HTR-8/SVneo (cell line): ENCODE measurements around the gene SIK3.

Experiments used
- DNase-seq: peaks from one replicate; pipeline ENCODE4 v3.0.0; 2011; ENCODE audit warnings: low spot score, mixed read lengths; ENCODE audit not compliant: insufficient read length
- FAIRE-seq: peaks from 2 replicates; lab custom pipeline; 2011; peaks lifted over from hg19 to GRCh38; lab: Jason Lieb, UNC

SIK3 gene

DNA sequence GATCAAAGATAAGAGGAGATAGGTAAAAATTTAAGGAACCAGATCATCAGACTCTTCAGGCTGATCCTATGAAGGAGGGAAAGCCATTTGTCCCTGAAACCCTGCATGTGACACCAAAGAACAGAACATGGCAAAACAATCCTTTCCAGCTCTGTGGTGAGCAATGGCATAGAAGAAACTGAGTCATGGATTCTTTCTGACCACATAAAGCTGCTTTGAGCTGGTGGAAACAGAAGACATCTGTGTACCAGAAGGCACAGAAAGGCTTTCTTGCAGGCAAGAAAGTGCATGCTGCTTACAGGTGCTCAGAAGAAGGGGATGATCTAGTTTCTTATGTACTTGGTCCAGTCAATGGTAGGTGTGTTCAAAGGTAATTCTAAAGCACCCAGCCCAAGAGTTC, 215.8 kb downstream of the SIK3 start:
- FAIRE-seq = no peak
- no peak for DNase-seq

DNA sequence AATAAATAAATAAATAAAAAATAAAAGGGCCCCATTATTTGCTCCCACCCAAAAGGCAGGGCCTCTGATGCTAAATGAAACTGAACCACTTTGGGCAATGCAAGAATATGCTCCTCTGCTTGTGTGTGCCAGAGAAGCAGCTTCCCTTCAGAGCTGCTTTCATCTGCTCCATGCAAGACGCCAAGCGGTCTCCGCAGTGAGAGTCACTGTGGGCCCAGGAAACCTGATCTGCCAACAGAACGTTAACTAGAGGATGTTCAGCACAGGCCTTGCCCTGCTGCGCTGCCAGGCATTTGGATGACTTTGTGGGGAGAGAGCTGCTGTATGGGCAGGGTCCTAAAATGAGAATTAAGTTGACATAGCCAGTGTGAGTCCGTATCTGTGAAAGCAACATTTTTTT, 217.1 kb downstream of the SIK3 start:
- no peak for FAIRE-seq
- DNase-seq = no peak

DNA sequence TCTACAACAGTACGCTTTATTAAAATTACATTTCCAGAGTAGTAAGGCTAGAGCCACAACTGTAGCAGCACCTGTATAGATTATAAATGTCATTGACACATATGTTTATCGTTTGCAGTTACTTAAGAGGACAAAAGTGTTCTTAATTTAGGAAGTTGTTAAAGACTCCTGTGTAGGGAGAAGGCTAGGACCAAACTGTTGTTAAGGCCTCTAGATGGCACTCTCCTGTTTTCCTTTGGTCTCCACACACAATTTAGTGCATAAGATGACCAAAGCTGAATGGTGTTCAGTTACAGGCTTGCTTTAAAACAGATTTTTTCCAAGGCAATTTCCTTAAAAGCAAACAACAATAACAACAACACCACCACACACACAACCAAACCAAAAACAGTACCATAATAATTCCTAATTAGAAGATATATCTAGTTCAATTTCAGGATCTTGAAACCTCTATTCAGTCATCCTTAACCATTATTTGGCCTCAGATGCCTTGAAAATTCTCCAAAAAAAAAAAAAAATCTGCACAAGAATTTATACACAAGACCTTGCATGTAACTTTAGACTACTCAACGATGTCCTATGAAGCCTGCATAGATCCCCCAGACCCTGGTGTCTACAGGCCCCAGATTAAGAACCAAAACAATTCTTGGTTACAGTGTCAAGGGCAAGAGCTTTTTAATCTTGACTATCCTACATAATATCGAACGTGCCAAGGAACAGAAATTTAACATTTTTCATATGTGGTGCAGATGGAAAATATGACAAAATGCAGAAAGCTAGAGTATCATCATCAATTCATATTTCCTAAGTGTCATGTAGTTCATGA, 218.2 kb downstream of the SIK3 start:
- DNase-seq (peak; percentile 65), FAIRE-seq (no peak)

DNA sequence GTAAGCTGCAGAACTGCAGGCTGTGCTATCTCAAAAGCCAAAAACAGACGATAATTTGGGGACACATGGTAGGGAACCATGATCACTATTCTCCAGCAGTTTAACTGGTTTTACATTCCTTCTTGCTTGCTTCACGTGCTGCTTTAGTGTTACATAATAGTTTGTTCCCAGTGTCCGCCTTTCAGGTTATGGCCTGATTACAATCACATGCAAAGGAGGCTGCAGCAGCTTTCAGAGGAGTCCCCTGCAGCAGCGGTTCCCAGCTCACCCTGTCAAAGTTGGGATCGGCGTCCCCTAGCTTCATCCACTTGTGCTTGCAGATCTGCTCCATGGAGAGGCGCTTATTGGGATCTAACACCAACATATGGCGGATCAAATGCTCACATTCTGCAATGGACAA, 221.6 kb downstream of the SIK3 start:
- FAIRE-seq (no peak), DNase-seq (no peak)

DNA sequence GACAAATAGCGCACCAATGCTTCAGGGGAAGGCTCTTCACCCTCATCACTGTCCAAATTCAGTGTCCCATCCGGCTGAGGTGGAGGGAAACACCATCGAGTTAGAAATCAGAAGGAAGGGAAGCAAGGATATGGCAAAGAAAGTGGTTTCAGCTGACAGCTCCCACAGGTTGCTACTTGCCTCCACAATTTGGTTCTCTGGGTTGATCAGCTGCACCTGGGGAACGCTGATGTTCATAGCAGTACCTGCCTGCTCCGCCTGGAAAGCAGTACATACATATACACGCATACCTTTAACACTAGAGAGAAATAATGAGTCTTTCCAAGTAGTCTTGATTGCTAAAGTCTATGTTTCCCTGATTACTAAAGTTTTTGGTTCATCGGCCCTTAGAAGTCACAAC, 223.0 kb downstream of the SIK3 start:
- DNase-seq (no peak), FAIRE-seq (no peak)

DNA sequence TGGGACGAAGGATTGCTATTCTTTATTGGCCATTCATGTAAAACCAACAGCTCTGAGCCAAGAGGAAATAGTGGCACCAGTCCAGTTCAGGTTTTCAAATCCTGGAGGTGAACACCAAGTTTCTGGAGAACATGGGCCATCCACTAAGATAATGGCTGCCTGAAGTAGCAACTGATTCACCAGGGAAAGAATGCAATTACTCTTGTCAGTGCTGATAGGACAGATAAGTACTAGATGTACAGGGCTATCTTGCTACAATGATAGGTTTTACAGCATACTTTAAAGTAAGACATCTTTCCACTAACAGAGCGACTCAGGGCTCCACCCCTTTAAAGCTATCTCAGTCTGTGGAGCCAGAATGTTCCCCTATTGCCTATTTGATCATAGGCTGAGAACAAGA, 224.0 kb downstream of the SIK3 start:
- no peak for FAIRE-seq
- no peak for DNase-seq

DNA sequence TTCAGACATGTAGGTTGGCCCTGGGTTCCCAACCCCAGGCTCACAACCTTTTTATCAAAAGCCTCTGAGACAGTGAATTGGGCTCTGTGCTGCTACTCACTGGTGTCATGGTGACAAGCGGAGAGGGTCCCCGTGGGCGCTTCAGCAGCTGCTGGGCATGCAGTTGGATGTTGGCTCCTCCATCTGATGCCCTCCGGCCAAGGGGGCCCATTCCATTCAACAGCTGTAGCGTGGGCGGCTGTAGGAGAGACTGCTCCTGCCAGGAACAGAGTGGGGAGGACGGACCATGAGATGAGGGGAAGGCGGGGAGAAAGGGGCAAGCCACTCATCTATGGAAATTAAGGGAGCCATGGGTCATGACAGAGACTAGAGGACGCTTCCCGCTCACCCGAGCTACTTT, 224.8 kb downstream of the SIK3 start:
- FAIRE-seq (no peak), DNase-seq (no peak)

DNA sequence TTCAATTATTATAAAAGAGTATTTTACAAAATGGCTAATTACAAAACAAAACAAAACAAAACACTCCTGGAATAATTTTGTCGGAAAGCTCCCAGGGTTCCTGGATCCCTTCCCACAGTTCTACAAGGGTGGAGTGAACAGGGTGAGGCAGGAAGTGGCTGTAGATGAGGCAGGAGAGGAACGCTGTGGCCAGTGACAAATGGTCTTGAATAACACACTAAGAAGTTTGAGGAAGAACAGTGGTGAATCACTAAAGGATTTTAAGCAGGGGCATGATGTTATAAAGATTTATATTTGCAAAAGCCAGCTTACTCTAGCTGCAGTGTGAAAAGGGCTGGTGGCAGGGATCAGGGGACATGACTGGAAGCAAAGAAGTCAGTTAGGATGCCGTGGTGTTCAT, 227.0 kb downstream of the SIK3 start:
- DNase-seq = no peak
- FAIRE-seq = no peak

DNA sequence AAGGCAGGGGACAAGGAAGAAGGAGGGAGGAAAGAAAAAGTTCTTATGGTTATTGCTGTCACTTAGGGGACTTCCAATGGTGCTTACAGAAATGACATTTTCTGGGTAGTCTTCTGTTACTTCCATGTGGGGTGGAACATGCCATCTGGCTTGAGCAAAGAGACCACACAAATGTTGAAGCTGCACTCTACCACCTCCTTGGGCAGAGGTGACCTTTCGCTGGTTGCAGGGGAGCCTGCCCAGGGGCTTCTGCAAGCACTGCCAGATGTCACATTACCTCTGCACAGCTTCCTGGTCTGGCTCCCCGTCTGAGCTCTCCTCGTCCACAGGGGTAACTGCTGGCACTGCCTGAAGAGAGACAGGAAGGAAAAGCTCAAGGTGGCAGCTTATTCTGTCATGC, 228.2 kb downstream of the SIK3 start:
- DNase-seq (no peak), FAIRE-seq (no peak)

DNA sequence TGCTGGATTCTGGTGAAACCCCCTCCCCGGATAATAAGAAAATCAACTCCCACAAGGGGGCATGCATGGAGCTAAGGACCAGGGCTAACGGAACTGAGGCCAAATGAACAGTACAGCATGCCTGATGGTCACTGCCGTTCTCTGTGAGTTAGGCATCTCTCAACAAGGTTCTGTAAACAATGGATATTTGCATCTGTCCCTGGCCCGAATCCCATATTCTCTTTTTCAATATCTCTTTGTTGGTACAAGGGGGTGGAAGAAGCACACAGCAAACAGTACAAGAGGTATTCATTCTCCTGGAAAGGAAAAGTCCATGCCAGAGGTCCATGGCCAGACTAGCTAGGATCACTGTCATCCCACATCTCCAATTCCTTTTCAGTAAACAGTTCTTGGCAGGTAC, 228.6 kb downstream of the SIK3 start:
- no peak for FAIRE-seq

DNA sequence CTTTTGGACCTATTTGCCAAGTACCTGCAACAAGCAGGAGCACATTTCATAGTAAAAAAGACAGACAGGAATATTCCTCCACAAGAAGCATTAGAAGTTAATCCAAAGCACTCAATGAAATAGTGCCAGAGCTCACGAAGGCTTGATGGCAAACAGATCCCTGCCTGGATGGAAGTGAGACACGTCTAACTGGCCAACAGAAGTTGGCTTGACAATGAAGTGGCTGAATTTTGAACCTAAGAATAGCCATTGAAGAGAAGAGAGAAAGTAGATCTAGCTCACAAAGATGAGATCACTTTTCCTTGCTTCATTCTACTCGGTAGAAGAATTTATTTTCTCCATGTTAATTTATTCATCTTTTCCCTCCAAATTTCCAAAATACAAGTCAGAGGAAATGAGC, 230.2 kb downstream of the SIK3 start:
- no peak for FAIRE-seq
- no peak for DNase-seq

More for the DNA sequence above, 228.6 kb downstream of the SIK3 start:
- no peak for DNase-seq

DNA sequence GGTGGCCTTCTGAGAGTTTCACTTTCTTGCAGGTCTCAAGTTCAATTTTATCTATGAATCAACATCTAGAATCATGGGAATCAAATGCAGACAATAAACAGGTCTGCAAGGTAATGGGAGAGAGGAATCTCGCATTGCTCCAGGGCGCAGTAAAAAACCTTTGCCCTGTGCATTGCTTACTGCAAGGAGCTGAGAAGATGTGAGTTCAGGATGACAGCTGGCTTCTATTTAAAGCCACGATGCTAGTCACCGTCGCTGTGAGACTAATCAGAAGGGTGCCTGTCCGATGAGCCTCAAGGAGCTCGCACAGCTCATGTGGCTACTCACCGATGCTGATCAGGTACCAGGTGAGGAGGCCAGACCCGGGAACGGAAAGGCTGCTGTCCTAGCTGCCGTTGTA, 230.6 kb downstream of the SIK3 start:
- FAIRE-seq (no peak), DNase-seq (no peak)

DNA sequence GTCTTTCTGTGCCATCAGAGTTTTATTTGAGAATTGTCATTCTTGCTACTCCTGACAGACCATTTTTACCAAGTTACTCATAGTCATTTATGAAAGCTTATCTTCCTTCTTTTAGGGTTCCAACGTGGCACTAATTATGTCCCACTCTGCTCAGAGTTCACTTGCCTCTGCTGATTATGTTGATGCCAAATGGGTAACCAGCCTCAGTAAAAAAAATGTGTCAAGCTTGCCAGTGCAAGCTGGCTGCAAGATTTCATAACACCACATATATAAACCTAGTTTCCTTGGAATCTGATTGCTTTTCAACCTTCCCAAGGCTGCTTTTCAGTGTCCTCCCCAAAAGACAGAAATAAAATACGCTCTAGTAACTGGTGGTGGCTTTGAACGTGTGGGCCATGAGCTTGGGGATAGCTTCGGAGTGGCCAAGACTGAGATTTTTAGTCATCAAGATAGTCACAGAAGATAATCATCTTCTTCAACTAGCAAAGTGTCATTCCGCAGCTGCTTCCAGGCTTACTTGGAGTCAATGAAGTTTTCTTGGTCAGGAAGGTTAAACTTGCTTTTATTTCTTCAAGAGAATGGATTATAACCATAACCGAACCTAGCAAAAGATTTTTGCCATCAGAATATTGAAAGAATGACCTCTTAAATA, 231.3 kb downstream of the SIK3 start:
- FAIRE-seq (no peak), DNase-seq (no peak)

DNA sequence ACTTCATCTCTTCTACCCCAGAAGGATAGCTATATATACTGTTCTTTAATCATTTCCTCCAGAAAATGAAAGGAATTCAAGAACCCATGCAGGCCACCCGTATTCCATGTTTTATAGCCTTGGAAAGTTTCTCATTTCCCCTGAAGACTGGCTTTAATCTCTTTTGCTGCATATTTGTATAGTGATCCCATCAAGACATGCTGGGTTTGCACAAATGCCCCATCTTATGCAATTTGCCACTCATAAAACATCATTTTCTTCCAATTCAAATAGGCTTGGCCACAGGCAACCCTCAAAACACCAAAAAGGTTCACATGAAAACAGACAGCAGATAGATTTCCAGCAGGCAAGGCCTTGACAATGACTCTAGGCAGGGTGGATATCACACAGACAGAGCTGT, 232.5 kb downstream of the SIK3 start:
- DNase-seq (no peak), FAIRE-seq (no peak)

DNA sequence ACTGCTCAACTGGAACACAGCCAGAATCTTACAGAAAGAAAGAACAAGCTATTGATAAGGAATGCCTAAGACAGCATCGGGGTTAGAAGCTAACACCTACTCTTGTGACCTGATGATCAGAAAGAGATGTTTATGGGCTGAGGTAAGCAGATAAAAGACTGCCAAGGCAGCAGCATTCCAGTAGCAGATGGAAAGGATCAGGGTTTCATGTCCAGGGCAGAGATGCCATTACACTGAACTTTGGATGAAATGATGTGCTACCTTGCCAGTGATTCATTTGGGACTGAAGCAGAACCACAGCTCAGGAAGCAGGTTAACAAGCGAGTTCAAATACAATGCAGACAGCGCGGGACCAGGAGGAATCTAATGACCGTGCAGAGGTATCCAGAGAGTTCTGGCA, 233.7 kb downstream of the SIK3 start:
- no peak for FAIRE-seq
- no peak for DNase-seq

DNA sequence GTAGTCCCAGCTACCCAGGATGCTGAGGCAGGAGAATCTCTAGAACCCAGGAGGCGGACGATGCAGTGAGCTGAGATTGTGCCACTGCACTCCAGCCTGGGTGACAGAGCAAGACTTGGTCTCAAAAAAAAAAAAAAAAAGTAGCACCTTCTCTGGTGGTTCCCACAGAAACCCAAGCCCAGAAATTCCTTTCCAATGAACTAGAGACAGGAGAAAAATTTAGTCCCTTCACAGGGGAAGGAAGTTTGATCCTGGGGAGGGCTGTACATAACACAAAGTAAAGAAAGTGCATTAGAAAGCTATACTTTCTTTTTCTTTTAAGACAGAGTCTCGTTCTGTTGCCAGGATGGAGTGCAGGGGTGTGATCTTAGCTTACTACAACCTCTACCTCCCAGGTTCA, 235.3 kb downstream of the SIK3 start:
- no peak for FAIRE-seq
- no peak for DNase-seq

DNA sequence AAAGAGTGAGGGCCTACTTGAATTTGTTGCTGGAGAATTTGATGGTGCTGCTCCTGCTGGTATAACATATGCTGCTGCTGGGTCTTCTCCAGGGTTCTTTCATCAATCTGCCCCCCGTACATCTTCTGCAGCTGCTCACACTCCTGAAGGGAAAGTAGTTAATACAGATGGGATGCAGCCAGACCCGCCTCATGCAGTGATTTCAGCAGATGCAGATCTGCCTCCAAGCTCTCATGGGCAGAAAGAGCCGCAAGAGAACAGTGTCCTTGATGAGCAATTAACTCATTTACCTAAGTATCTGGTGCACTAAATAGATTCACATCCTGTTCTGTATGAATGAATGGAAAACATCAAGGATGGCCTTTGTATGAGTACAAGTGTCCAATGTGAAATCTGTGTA, 236.0 kb downstream of the SIK3 start:
- no peak for DNase-seq
- FAIRE-seq = no peak

DNA sequence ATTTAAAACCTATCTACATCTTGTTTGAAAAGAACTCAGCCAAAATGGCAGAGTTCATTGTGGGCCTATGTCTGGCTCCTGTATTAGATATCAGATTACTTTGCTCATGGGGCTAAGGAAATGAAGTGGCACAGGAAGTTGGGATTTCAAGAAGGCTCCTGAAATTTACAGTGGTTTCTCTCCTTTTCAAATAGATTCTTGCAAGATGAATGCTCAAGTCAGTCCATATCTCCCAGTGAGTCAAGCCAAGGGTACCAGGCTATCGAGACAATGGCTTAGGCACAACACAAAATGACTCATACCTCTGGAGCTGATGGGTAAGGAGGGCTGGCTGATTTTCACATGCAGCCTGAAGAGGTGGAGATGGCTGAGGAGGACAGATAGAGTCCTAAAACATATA, 236.7 kb downstream of the SIK3 start:
- DNase-seq (no peak), FAIRE-seq (no peak)

DNA sequence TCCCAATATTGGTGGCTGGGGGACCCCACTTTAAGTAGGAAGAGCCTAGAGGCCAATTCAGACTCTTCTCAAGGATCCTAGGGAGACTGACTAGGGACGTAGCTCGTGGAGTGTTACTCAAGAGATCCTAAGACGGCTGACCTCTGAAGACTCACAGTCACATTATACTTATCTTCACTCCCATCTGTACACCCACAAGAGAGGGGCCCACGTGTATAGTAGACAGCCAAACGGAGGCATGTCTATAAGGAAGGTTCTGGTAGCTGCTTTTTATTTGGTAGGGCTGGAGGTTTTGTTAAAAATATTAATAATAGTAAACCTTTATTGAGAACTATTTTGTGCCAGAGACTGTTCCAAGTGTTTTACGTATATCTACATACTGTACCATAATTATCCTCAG, 237.9 kb downstream of the SIK3 start:
- DNase-seq (no peak), FAIRE-seq (no peak)

DNA sequence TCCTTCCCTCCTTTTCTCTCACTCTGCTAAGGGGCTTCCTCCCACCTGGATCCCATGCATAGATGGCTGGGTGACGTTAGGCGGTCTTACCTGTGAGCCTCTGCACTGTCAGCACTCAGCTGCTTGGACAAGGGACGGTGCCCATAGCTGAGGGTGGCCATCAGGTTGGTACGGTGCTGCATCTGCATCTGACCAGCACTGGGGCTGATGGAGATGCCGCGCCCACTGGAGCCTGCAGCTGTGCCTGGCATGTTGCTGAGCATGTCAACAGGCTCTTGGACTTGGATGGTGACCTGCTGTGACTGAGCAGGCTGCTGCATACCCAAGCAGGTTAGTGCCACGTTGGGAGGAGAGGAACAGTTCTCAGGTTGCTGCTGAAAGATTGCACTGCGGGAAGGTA, 239.1 kb downstream of the SIK3 start:
- FAIRE-seq (no peak), DNase-seq (no peak)

DNA sequence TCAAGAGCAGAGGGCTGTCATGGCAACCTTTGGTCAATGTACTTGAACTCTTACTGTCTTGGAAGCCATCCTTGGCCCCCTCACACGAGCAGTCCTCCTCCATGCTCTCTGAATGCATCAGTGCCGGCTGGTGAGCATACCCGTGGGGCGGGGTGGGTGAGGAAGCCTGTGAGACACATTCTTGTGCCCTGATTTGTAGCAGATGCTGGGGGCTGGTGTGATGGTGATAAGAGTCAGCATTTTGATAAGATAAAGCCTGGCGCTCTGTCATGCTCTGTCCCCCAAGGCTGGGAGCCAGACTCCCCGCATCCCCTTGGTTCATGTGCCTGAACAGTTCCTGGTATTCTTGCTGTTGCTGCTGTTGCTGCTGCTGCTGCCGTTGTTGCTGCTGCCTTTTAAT, 240.3 kb downstream of the SIK3 start:
- no peak for DNase-seq
- no peak for FAIRE-seq

DNA sequence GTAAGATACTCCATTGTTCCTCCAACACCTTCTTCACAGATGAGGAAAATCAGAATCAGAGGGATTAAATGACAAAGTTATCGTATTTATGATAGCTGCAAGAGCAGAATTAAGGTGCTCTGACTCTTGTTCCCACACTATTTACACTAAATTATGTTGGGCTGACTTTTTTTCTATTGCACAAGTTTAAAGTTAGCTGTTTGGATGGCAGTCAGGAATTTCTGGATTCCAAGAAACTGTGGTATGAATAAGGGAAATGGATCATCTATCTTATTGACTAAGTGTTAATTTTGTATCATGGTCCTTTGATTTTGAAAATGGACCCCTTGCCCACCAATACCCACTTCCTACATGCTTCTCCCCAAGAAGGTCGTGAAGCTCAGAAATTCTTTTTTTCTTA, 240.9 kb downstream of the SIK3 start:
- FAIRE-seq = no peak

More for the DNA sequence above, 240.9 kb downstream of the SIK3 start:
- no peak for DNase-seq
